BLaER1 treated with 17β-estradiol and CSF1 and Interleukin-3, amounts not matched to agents 10 nM and 100 nM (cell line): Measurements from ENCODE around the gene MEX3C.

Source experiments
- H3K27ac ChIP-seq, 11 experiments: shearing (Covaris generic); formaldehyde crosslinking; 2 replicates each; pipeline ENCODE4 v1.8.1; 2022
- H3K27me3 ChIP-seq, 11 experiments: shearing (Covaris generic); formaldehyde crosslinking; 2 replicates each; pipeline ENCODE4 v1.8.1; 2022
- H3K36me3 ChIP-seq, 11 experiments: shearing (Covaris generic); formaldehyde crosslinking; 2 replicates each; pipeline ENCODE4 v1.8.1; 2022
- H3K4me1 ChIP-seq, 10 experiments: shearing (Covaris generic); formaldehyde crosslinking; 2 replicates each; pipeline ENCODE4 v1.8.1; 2022
- H3K4me2 ChIP-seq, 11 experiments: shearing (Covaris generic); formaldehyde crosslinking; 2 replicates each; pipeline ENCODE4 v1.8.1; 2022
- H3K4me3 ChIP-seq, 10 experiments: shearing (Covaris generic); formaldehyde crosslinking; 2 replicates each; pipeline ENCODE4 v1.8.1; 2022
- H3K9ac ChIP-seq, 11 experiments: shearing (Covaris generic); formaldehyde crosslinking; 2 replicates each; pipeline ENCODE4 v1.8.1; 2022
- H3K9me3 ChIP-seq, 11 experiments: shearing (Covaris generic); formaldehyde crosslinking; replicated peaks in 1 of 11; 2 replicates each; pipeline ENCODE4 v1.8.1; 2022
- H4K20me1 ChIP-seq, 11 experiments: shearing (Covaris generic); formaldehyde crosslinking; 2 replicates each; pipeline ENCODE4 v1.8.1; 2022
- Cebpa-rat ChIP-seq, 11 experiments: shearing (Covaris generic); IDR thresholded peaks; 2 replicates each; pipeline ENCODE4 v1.8.1; 2022

Gene MEX3C

DNA sequence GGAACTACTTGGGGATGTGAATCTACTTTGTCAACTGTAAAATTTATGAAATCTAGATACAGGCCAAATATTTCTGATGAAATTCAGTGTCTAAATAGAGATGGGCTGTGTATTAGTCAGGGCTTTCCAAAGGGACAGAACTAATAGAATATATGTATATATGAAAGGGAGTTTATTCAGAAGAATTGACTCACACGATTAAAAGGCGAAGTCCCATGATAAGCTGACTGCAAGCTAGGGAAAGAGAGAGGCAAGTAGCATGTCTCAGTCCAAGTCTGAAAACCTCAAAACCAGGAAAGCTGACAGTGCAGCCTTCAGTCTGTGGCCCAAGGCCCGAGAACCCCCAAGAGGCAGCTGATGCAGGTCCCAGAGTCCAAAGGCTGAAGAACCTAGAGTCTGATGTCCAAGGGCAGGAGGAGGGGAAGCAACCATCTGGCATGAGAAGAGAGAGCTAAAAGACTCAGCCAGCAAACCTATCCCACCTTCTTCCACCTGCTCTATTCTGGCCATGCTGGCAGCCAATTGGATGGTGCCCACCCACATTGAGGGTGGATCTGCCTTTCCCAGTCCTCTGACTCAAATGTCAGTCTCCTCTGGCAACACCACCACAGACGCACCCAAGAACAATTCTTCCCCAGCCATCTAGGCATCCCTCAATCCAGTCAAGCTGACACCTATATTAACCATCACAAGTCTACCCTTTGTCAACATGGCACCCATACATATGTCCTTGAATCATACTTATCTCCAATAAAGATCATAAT, 29.3 kb upstream of the MEX3C start:
- Histone ChIP-seq H3K36me3 (no peaks in the 10 kb centered on the region), H3K9ac (no peak overlapping the region), H3K27me3 (no peaks in the 10 kb centered on the region), H3K9me3 (peaks cover 10 to 27% (median 21%) of the 10 kb centered on the region in 11 experiments; a peak in 19 of 22 replicates), H3K4me1 (no peaks in the 10 kb centered on the region), H3K4me3 (no peak overlapping the region), H4K20me1 (no peaks in the 10 kb centered on the region), H3K27ac (no peak overlapping the region), H3K4me2 (no peak overlapping the region)
- no peak for TF ChIP-seq Cebpa-rat (IDR thresholded peaks at IDR 0.05)

DNA sequence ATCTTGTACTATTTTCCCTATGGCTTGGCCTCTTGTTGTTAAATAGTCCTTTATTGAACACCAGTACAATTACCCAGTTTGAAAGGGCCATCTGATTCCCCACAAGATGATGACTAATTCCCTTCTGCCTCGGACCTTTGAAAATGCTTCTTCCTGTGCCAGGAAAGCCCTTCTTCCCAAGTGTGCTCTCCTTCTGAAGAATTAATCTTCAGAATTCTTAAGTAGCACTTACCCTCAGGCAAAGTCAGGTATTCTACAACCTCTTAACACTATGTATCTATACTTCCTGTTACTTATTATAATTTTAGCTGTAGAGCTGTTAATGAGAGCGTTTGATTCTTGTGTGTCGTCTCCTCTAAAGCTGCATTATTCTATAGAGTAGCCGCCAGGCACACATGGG, 28.6 kb upstream of the MEX3C start:
- Histone ChIP-seq H3K9me3 (peaks cover 10 to 27% (median 22%) of the 10 kb centered on the region in 11 experiments; a peak in 19 of 22 replicates), H3K4me1 (no peaks in the 10 kb centered on the region), H3K36me3 (no peaks in the 10 kb centered on the region), H3K27me3 (no peaks in the 10 kb centered on the region), H3K4me3 (no peak overlapping the region), H3K27ac (no peak overlapping the region), H4K20me1 (no peaks in the 10 kb centered on the region), H3K4me2 (no peak overlapping the region), H3K9ac (no peak overlapping the region)
- TF ChIP-seq Cebpa-rat (IDR thresholded peaks at IDR 0.05), result no peak

DNA sequence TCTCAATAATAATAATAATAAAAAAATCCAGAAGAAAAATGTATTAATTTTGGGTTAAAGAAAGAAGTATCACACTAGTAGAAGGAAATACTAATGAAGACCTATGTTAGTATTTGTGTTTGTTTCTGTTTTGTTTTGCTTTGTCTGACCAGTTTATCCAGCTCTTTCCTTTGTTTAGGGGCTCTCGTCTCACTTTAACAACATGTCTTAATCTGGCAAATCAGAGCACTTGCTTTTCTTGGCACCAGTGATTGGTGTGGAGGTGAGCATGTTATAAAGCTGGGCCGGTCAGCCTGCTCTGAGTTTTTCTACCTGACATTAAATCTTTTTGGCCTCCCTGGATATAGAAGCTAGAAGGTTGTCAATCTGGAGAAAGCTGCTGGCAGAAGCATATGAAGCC, 15.1 kb upstream of the MEX3C start:
- peak overlapping the region in 2 of 11 experiments; percentile 58 to 81; a peak in 2 of 22 replicates for H3K4me2 ChIP-seq

GRCh38 chr18:51211552-51211951, 14.1 kb upstream of the MEX3C start:
- Histone ChIP-seq H3K36me3 (no peaks in the 10 kb centered on the region), H3K4me2 (peak overlapping the region in 8 of 11 experiments; percentile 19 to 81 (median 44); a peak in 13 of 22 replicates), H3K27me3 (no peaks in the 10 kb centered on the region), H3K4me3 (no peak overlapping the region), H3K9ac (peak overlapping the region in 4 of 11 experiments; percentile 39 to 60 (median 49); a peak in 6 of 22 replicates), H3K4me1 (peaks cover 0 to 22% (median 10%) of the 10 kb centered on the region in 10 experiments; a peak in 12 of 20 replicates), H4K20me1 (no peaks in the 10 kb centered on the region), H3K9me3 (no peaks in the 10 kb centered on the region; a peak in 1 of 22 replicates), H3K27ac (peak overlapping the region in 6 of 11 experiments; percentile 30 to 79 (median 72); a peak in 10 of 22 replicates)
- peak in 1 of 11 experiments; percentile 56; a peak in 2 of 22 replicates for TF ChIP-seq Cebpa-rat (IDR thresholded peaks at IDR 0.05)

More for the DNA sequence above, 15.1 kb upstream of the MEX3C start:
- Histone ChIP-seq H3K27ac (0 out of 22 replicates have a peak overlapping the region, but pooled peaks of 2 of the 11 experiments have one; percentile 60 to 79), H3K4me1 (peaks cover 0 to 22% (median 10%) of the 10 kb centered on the region in 10 experiments; a peak in 12 of 20 replicates), H3K9ac (no peak overlapping the region), H3K27me3 (no peaks in the 10 kb centered on the region), H3K4me3 (no peak overlapping the region), H3K36me3 (no peaks in the 10 kb centered on the region), H3K9me3 (no peaks in the 10 kb centered on the region; a peak in 1 of 22 replicates), H4K20me1 (no peaks in the 10 kb centered on the region)
- no peak for TF ChIP-seq Cebpa-rat (IDR thresholded peaks at IDR 0.05)

DNA sequence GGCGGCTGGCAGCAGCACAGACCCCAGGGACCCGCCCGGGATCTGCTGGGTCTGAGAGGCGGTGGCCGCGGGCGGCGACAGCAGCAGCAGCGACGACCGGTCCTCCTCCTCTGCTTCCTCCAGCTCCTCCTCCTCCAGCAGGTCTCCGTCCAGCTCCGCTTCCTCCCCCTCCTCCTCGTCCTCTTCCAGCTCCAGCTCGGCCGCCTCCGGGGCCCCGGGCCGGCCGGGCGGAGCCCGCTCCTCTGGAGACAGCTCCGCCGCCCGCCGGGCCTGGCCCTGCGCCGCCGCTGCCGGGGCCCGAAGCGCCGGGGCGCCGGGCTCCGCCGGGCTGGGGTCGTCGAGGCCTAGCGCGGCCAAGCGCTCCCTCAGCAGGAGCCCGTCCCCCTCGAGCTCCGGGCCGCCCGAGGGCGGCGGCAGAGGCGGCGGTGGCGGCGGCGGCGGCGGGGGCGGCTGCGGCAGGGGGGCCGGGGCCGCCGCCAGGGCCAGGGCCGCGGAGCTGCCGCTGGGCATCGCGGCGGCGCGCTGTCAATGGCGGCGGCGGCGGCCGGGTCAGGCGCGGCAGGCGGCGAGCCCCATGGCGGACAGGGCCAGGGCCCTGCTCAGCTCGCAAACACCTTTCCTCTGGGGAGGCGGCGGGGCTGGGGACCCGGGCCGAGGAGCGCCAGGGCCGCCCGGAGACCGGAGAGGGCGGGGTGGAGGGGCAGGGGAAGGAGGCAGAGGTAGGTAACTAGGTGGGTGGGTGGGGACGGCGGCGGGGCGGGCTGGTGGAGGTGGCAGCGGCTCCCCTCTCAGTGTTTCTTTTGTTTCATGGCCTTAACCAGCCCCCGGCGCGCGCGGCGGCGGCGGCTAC, 445 bp downstream of the MEX3C start:
- peak overlapping the region; percentile 95 to 100 (median 99) for H3K9ac ChIP-seq
- peaks cover 0 to 23% (median 1%) of the 10 kb centered on the region in 11 experiments; a peak in 7 of 22 replicates for H3K36me3 ChIP-seq
- H3K27me3 ChIP-seq, result no peaks in the 10 kb centered on the region
- peak overlapping the region; percentile 82 to 97 (median 93); a peak in 21 of 22 replicates for H3K4me2 ChIP-seq
- H3K4me1 ChIP-seq, result peaks cover 22 to 34% (median 30%) of the 10 kb centered on the region in 10 experiments
- peak overlapping the region; percentile 84 to 99 (median 95) for H3K4me3 ChIP-seq
- peak overlapping the region; percentile 97 to 100 (median 99) for H3K27ac ChIP-seq
- H4K20me1 ChIP-seq, result peaks cover 26 to 47% (median 41%) of the 10 kb centered on the region in 11 experiments; a peak in 21 of 22 replicates
- TF ChIP-seq Cebpa-rat (IDR thresholded peaks at IDR 0.05), result no peak
- H3K9me3 ChIP-seq, result peaks cover 0 to 17% (median 0%) of the 10 kb centered on the region in 11 experiments; a peak in 6 of 22 replicates

- Histone ChIP-seq H3K27me3 (no peaks in the 10 kb centered on the region), H3K27ac (peak overlapping the region; percentile 97 to 100 (median 99)), H3K9ac (peak overlapping the region; percentile 95 to 100 (median 99)), H3K36me3 (peaks cover 0 to 30% (median 9%) of the 10 kb centered on the region in 11 experiments; a peak in 9 of 22 replicates), H3K9me3 (peaks cover 0 to 17% (median 0%) of the 10 kb centered on the region in 11 experiments; a peak in 6 of 22 replicates), H3K4me1 (peaks cover 30 to 42% (median 38%) of the 10 kb centered on the region in 10 experiments), H3K4me2 (peak overlapping the region; percentile 82 to 97 (median 93)), H4K20me1 (peaks cover 31 to 55% (median 49%) of the 10 kb centered on the region in 11 experiments; a peak in 21 of 22 replicates), H3K4me3 (peak overlapping the region; percentile 84 to 99 (median 95))
- TF ChIP-seq Cebpa-rat (IDR thresholded peaks at IDR 0.05), result no peak
Observed at GRCh38 chr18:51196118-51196810, 1.2 kb downstream of the MEX3C start.

DNA sequence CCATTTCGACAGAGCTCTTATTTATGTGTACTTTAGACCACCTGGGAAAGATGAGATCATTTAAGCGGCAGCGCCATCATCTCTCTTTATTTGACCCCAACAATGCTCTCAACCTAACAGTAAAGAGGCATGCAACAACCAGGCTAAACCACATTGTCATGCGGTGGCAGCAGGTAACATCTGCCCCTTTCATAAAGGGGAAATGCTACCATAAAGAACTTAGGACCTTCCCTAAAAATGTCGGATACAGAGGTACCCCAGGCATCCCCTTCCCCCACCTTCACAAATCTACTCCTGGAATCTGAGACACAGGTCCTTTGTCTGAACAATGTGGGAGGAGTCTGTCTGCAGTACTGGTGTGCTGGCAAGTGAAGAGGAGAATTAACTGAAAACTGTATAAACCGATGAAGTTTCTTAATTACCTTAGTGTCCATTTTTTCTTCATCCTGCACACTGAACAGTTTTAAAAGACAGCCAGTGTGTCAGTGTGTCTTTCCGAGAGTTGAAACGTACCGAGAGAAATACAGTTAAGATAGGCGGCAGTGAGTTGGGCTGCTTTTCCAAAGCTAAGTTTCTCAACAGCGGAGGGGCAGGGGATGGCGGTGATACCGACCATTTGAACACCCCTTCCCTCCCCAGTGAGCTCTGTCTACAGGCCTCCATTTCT, 1.9 kb downstream of the MEX3C start:
- H3K9me3 ChIP-seq, result peaks cover 0 to 17% (median 0%) of the 10 kb centered on the region in 11 experiments; a peak in 6 of 22 replicates
- no peaks in the 10 kb centered on the region for H3K27me3 ChIP-seq
- H3K36me3 ChIP-seq, result peaks cover 0 to 34% (median 16%) of the 10 kb centered on the region in 11 experiments; a peak in 10 of 22 replicates
- peak overlapping the region; percentile 82 to 97 (median 93) for H3K4me2 ChIP-seq
- H3K9ac ChIP-seq, result peak overlapping the region; percentile 95 to 100 (median 99)
- peaks cover 32 to 49% (median 42%) of the 10 kb centered on the region in 10 experiments for H3K4me1 ChIP-seq
- H4K20me1 ChIP-seq, result peaks cover 32 to 62% (median 55%) of the 10 kb centered on the region in 11 experiments; a peak in 21 of 22 replicates
- peak overlapping the region; percentile 84 to 99 (median 95) for H3K4me3 ChIP-seq
- no peak for TF ChIP-seq Cebpa-rat (IDR thresholded peaks at IDR 0.05)
- H3K27ac ChIP-seq, result peak overlapping the region; percentile 97 to 100 (median 99)
